Tibial artery (tissue), 4 donors: ENCODE data around the gene LMF1.
"Not testable (repeated sequence)": the region's sequence is repeated elsewhere in the genome, so short reads cannot be mapped to it uniquely, and the experiment has no call there.

Source experiments
- DNase-seq, 2 donors: peaks; one replicate each; pipeline ENCODE4 v3.0.0-alpha.2; 2019
- H3K27ac ChIP-seq, 2 donors: fragments of 200-600 bp; sonication (generic) in 1 of 2; 1 replicate in 1 of 2; 2 replicates in 1 of 2; pipeline ENCODE4 v1.5.1; 2018 to 2019; ENCODE audit warnings: mild to moderate bottlenecking in 1 of 2
- H3K27me3 ChIP-seq, 2 donors: fragments of 200-600 bp; sonication (generic) in 1 of 2; one replicate each; pipeline versions ENCODE4 v1.5.1 to v1.6.0; 2016 to 2019
- H3K36me3 ChIP-seq, 3 donors: fragments of 200-600 bp; sonication (generic) in 2 of 3; one replicate each; pipeline ENCODE4 v1.5.1; 2016 to 2019; ENCODE audit warnings: mild to moderate bottlenecking in 2 of 3
- H3K4me1 ChIP-seq, 4 donors: fragments of 200-600 bp; sonication (generic) in 2 of 4; 1 replicate in 3 of 4; 2 replicates in 1 of 4; pipeline ENCODE4 v1.5.1; 2016 to 2019
- H3K4me3 ChIP-seq, 2 donors: fragments of 200-600 bp; sonication (generic) in 1 of 2; 1 replicate in 1 of 2; 2 replicates in 1 of 2; pipeline ENCODE4 v1.5.1; 2018 to 2019; ENCODE audit warnings: mild to moderate bottlenecking in 2 of 2
- H3K9me3 ChIP-seq, 3 donors: fragments of 200-600 bp; sonication (generic) in 1 of 3; one replicate each; pipeline ENCODE4 v1.5.1; 2016 to 2019
- CTCF ChIP-seq, 2 experiments: fragments of 200-600 bp in 1 of 2; fragments of 450-650 bp in 1 of 2; IDR thresholded peaks; one replicate each; pipeline ENCODE4 v1.5.1; 2017 to 2019; ENCODE audit warnings: antibody characterized with exemption in 2 of 2, mild to moderate bottlenecking in 1 of 2, moderate library complexity in 1 of 2
- intact Hi-C: fragments of 100-400 bp; cut with DNase I; formaldehyde crosslinking; loops from one replicate; pipeline ENCODE4 v1.15.0; 2023; ENCODE audit warnings: low total_unique reads

The LMF1 gene

GRCh38 chr16:822174-822908 is 148.4 kb downstream of the LMF1 start:
- no peak overlapping the region for H3K27ac ChIP-seq
- peaks cover 0 to 14% (median 11%) of the 10 kb centered on the region in 4 donors for H3K4me1 ChIP-seq
- no peak for TF ChIP-seq CTCF (IDR thresholded peaks at IDR 0.05)
- intact Hi-C loops, result no loop called here
- no peak for DNase-seq
- no peaks in the 10 kb centered on the region for H3K36me3 ChIP-seq
- no peak overlapping the region for H3K4me3 ChIP-seq
- peaks cover 0 to 90% of the 10 kb centered on the region in 2 donors for H3K27me3 ChIP-seq
- H3K9me3 ChIP-seq, result no peaks in the 10 kb centered on the region

DNA sequence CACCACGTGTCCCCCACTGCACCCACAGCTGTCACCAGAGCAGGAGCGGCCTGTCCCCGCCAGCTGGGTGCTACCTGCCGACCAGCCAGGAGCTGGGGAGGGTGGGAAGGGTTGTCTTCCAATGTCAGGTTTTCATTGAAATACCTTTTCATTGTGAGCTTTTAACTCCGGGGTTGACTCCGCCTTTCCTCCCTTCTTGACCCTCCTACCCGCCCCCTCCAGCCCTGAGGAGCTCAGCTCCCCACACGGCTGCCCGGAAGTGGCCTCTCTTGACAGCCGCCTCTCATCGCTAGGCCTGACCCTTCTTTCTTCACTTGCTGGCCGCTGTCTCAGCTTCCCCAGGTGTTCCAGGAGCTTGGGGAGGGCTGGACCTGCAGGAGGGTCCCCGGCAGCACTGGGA is 149.0 kb downstream of the LMF1 start:
- no peak for DNase-seq
- Histone ChIP-seq H3K27ac (no peak overlapping the region), H3K9me3 (no peaks in the 10 kb centered on the region), H3K27me3 (peaks cover 0 to 91% of the 10 kb centered on the region in 2 donors), H3K4me1 (peaks cover 0 to 18% (median 11%) of the 10 kb centered on the region in 4 donors), H3K36me3 (no peaks in the 10 kb centered on the region), H3K4me3 (no peak overlapping the region)
- no peak for TF ChIP-seq CTCF (IDR thresholded peaks at IDR 0.05)
- intact Hi-C loops, result no loop called here

DNA sequence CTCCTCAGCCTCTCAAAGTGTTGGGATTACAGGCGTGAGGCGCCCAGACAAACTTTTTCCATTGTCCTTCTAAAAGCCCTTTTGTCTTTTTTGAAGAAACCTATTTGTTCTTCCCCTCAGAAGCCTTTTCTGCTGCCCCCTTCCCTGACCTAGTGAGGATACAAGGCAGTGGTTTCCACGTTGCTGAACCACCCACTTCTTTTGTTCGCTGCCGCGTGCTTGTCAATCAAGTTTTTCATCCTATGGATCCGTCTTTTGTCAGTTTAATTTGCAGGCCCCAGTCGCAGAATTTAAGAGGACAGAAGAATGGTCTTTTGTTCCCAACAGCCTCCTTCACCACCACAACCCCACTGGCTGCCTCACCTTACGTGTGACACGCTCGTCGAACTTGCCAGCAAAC is 150.0 kb downstream of the LMF1 start:
- H3K36me3 ChIP-seq, result no peaks in the 10 kb centered on the region
- DNase-seq, result no peak
- H3K27me3 ChIP-seq, result peaks cover 0 to 93% of the 10 kb centered on the region in 2 donors
- no peak overlapping the region for H3K27ac ChIP-seq
- H3K9me3 ChIP-seq, result no peaks in the 10 kb centered on the region
- no peak overlapping the region for H3K4me3 ChIP-seq
- TF ChIP-seq CTCF (IDR thresholded peaks at IDR 0.05), result no peak
- intact Hi-C loops, result no loop called here
- H3K4me1 ChIP-seq, result peaks cover 0 to 18% (median 10%) of the 10 kb centered on the region in 4 donors

DNA sequence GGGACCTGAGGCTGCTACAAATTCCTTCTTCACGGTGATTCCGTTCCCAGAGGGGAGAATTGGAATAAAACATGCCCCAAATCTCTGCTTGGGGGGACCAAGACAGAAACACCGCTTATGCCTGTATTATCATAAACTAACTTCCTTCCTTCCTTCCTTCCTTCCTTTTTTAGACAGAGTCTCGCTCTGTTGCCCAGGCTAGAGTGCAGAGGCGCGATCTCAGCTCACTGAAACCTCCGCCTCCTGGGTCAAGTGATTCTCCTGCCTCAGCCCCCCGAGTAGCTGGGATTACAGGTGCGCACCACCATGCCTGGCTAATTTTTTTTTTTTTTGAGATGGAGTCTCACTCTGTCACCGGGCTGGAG is 150.8 kb downstream of the LMF1 start:
- H3K36me3 ChIP-seq, H3K27ac ChIP-seq, H3K9me3 ChIP-seq, intact Hi-C loops, H3K4me3 ChIP-seq, DNase-seq: not testable (repeated sequence)
- H3K4me1 ChIP-seq, result peaks cover 0 to 12% (median 2%) of the 10 kb centered on the region in 4 donors
- peaks cover 0 to 91% of the 10 kb centered on the region in 2 donors for H3K27me3 ChIP-seq

GRCh38 chr16:819336-820043 is 151.3 kb downstream of the LMF1 start:
- no peak for TF ChIP-seq CTCF (IDR thresholded peaks at IDR 0.05)
- Histone ChIP-seq H3K27ac (no peak overlapping the region), H3K4me1 (peaks cover 0 to 8% (median 0%) of the 10 kb centered on the region in 4 donors), H3K9me3 (no peaks in the 10 kb centered on the region), H3K27me3 (peaks cover 0 to 89% of the 10 kb centered on the region in 2 donors), H3K4me3 (no peak overlapping the region), H3K36me3 (no peaks in the 10 kb centered on the region)
- intact Hi-C loops, result loop anchor here (10.0 kb wide), 1 partner anchor 235 kb away; no protein-coding TSS in a partner anchor
- no peak for DNase-seq

DNA sequence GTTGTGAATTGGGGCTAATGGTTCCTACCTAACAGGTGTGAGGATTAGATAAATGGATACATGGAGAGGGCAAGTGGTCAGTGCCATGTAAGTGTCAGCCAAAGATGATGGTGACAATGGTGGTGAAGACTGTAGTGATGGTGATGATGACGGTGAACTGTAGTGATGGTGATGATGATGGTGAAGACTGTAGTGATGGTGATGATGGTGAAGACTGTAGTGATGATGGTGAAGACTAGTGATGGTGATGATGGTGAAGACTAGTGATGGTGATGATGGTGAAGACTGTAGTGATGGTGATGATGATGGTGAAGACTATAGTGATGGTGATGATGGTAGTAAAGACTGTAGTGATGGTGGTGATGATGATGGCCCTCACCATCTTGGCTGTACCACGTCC is 152.2 kb downstream of the LMF1 start:
- H3K27ac ChIP-seq, result no peak overlapping the region
- peaks cover 0 to 89% of the 10 kb centered on the region in 2 donors for H3K27me3 ChIP-seq
- H3K4me1 ChIP-seq, result peaks cover 0 to 12% (median 0%) of the 10 kb centered on the region in 4 donors
- DNase-seq, result no peak
- H3K4me3 ChIP-seq, result no peak overlapping the region
- intact Hi-C loops, result loop anchor here (10.0 kb wide), 1 partner anchor 236 kb away; no protein-coding TSS in a partner anchor
- no peak for TF ChIP-seq CTCF (IDR thresholded peaks at IDR 0.05)
- H3K9me3 ChIP-seq, result no peaks in the 10 kb centered on the region
- no peaks in the 10 kb centered on the region for H3K36me3 ChIP-seq
